Glomerular visceral epithelial cell (primary cell): ENCODE results near the gene DPYD.

Source experiments
- DNase-seq: peaks from one replicate; pipeline ENCODE4 v3.0.0-alpha.2; 2016; ENCODE audit errors: extremely low spot score

The DPYD gene

DNA sequence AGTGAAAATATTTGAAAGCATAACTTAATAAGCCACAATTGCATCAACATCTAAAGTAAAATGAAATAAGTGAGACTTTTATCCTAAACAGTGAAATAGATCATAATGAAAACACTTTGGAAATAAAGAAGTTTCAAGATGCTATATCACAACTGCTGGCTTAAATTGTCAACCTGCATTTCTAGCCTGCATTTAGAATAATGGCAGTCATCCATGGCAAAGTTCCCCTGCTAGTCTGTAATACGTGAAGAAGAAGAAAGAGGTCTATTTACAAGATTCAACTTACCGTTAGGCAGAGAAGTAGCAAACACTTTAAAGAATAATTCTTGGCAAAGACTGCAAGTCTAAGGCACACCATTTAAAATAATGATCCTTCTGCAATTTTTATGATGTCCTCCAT lies 133.6 kb downstream of the DPYD start:
- no peak for DNase-seq

DNA sequence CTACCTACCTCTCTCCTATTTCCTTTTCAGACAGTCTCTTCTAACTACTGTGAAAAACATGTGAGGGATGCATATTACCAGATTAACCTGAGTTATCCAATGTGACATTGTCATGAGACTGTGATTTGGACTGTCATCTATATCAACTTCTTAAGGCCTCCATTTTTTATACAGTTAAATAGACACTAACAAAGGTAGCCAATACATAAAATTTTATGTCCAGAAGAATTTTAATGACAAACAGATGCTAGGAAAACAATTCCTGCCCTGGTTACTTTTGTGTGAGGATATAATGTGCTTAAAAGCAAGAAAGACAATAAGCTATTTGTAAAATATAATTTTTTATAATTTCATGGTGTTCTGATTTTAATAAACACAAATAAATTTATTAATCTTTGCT lies 136.2 kb downstream of the DPYD start:
- no peak for DNase-seq

DNA sequence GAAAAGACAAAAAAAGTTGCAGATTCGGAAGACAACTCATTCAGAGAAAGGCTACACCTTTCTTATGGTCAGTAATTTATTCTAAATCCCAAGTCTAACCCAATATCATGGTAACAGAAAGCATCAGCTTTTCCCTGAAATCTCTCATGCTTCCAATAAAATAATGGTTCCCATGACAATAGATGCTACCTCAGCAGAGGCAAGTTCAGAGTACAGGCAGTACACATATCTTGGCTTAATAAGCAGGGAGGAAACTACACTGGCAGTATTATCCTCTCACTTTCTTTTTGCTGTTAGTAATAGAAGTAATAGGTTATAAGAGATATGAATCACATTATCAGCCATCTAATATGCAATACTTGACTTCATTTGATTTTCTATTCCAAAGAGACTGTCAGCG lies 137.1 kb downstream of the DPYD start:
- DNase-seq, result no peak

DNA sequence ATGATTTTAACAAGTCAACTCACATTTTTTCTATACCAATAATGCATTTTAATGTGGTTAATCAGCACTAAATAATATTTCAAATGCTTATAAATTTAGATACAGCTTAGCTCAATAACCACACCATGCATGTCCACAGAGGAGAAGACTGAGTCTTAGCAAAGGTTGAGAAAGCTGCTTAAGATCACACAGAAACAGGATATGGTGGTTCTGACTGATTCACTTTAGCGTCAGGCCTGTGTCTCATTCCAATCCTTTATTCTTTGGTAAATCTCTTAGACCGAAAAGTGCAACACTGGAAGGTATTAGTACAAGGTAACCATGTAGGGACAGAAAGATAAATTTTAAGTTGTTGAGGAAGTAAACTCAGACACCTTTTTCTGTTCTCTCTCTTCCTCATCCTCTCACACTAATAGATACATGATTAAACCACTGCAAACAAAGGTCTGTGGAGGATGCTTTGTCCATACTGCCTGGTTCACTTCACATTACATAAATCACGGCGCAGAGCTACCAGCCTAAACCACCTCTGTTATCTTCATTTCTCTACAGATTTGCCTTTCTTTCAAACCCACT lies 139.0 kb downstream of the DPYD start:
- no peak for DNase-seq

DNA sequence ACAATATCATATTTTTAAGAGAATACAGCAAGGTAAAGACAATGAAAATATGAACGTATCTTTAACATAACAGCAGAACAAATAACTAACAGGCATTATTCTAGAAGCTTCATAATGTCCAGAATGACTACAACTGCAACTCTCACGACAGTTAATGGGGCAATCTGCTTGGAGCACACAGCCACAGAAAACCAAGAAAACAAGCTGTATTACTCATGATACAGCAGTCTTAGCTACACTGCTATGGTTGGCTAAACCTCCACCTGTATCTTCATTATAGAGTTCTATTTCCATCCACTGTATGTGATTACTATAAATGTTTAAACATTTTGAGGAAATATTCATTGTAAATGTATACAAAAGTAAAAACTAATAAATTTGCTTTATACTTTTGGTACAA lies 139.9 kb downstream of the DPYD start:
- no peak for DNase-seq

DNA sequence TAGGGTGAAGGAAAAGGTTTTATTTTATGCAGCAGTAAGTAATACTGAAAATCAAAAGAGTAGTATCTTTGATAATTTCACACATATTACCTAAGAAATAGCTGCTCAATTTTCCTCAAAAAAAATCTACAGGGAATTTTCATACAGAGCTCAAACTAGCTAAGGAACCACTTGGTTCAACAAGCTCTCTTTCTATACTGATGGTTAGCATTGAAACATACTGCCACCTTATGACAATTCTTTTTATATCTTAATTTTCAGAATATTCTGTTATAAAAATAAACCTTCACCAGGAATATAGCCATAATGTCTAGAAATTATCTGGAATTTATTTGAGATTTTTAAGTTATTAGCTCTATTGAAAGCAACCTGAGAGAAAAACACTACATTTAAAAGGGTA lies 142.1 kb downstream of the DPYD start:
- no peak for DNase-seq

DNA sequence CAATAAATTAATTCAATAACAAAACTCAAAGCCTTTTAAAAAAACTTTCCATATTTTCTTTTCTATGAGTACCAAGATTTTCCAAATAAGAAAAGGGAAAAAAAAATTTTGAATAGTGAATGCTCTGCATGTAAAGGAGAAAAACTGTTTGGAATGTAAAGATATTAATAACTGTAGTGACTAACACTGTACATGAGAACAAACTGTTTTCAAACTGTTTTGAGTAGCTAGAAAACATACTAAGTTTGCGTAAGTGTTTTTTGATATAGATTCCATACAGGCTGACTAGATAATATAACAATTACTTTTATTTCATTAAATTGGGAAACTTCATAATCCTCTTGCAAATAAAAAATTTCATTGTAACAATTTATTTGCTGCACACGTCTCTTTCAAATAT lies 150.5 kb downstream of the DPYD start:
- DNase-seq, result no peak

DNA sequence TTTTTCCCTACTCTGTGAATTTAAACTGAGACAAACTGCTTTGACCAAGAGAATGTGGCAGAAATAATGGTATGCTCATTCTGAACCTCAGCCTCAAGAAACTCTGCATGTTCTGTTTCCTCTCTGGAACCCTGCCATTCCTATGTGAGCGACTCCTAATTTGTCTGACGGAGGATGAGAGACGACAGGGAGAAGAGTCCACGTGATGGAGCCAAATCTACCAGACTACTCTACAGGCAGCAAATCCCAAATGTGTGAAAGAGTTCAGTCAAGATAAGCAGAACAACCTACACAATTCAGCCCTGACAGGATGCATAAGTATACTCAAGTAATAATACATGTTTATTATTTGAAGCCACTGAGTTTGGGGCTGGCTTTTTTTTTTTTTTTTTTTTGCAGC lies 153.5 kb downstream of the DPYD start:
- DNase-seq, result no peak

DNA sequence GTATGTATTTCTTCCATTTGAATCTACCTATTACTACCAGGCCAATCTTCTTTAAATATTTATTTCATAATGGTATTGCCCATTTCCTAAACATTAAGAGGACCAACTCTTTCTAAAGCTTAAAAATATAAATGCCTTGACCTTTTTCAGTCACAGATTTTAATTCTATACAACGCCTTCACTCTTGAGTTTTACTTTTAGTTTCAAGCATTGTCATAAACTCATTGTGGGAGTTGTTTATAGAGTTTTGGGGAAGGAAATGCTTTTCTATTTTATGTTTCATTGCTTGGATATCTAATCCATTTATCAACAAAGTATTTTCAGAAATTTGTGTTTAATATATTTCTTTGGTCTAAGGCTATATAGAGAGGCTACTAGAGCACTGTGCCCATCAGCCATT lies 155.8 kb downstream of the DPYD start:
- no peak for DNase-seq

DNA sequence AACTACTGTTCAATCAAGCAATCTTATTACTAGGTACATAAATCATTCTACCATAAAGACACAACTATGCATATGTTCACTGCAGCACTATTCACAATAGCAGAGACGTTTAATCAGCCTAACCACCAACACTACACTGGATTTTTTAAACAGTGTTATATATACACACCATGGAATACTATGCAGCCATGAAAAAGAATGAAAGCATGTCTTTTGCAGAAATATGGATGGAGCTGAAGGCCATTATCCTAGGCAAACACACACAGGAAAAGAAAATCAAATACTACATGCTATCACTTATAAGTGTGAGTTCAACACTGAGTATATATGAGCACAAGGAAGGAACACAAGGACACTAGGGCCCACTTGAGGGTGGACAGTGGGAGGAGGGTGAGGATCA lies 159.2 kb downstream of the DPYD start:
- DNase-seq, result no peak

DNA sequence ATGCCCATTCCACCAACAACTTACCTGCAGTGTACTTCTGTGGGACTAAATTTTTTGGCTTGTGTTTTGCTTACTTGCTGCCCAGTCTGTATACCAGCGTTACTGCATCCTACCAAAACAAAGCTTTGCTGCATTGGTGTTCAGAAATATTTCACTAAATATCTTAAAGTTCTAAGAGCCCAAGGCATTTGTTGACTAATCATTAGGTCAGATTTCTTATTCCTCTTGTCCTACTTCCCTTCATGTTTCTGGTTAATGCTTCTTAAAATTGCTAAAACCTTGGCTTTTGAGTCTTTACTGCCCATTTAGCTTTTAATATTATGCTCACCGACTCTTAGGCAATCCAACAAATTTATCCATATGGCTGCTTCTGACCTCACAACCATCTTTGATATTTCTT lies 161.8 kb downstream of the DPYD start:
- DNase-seq, result no peak

DNA sequence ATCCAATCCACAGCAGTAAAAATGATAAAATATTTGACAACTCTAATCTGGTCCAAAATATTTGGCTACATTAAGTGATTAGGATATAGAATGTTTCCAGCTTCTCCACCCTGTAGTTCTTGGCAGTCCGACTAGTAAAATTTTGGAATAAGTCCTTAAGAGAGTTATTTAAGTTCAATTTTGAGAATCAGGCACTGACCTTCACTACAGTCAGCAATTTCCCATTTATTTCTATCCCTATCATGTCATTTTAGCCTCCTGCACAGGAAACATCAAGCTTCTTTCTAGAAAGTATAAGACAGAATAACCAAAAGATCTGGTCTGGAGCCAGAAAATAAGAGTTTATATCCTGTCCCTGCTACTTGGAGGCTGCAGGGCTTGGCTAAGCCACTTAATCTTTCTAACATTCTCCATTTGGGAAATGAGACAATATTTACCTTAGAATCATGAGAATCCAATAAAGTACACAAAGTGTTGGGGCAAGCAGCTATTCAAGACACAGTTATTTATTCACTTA lies 162.2 kb downstream of the DPYD start:
- no peak for DNase-seq

DNA sequence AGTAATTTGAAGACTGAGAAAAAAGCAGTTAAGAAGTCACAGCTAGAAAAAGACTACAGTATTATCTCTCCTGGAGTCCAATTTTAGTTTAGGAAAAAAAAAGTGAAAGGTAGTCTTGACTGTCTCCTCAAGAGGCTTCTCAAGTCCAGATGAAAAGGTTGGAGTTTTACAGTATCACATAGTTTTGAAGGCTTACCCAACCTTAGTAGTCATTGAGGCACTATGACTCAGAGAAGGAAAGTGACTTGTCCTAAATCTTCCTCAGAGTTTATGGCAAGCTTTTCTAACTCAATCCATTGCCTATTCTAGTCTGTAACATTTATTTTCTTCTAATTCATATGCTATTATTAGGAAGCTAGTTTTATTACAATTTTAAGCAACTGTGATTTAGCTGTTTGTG lies 174.9 kb downstream of the DPYD start:
- DNase-seq, result no peak

DNA sequence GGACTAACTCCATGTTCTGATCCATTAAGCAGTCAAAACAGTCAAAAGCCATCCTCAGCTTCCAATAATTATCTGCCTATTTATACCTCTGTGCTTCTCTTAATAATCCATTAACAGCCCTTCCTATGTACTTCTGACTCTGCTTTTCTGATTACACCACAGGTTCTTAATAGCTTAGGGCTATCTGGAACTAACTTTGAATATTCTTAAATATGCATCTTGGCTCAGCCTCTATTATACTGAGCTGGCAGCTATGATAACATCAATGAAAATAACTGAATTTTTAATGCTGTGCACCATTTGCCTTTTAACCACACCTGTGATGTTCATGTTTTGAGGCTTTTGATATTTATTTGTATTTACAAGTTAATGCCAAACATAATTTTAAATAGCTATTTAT lies 175.9 kb downstream of the DPYD start:
- DNase-seq, result no peak

DNA sequence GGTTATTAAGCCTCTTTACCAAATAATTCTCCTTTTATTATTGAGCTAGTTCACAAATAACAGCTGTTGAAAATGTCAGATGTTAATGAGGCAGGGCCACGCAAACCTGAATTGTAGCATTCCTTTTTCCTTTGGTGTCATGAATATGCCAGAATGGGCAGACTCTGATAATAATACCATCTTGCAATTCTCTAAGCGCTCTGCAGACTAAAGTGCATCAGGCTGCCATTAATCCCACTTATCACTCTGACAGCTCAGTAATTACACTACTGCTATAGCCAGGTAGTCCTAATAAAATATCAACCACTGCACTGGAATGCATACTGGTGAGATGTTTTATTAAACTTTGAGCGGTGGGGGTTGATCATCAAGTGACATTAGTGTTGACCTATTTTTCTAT lies 177.7 kb downstream of the DPYD start:
- DNase-seq, result no peak

DNA sequence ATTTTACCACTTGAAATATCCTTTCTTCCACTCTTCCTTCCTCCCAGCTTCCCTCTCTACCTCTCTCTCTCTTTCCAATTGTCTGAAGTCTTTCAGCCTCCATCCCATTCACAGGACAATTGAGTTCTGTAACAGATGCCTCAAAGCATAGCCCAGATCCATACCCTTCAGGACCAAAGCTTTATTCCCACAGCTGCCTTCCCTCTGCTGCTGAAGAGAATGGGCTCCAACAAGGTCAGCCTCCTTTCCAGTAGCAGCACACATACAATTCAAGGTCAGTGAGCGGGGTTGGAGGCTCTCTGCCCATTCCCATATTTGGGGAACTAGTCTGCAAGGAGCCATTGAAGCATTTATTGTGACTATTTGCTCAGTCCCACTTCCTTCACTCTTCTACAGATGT lies 179.9 kb downstream of the DPYD start:
- DNase-seq, result no peak

DNA sequence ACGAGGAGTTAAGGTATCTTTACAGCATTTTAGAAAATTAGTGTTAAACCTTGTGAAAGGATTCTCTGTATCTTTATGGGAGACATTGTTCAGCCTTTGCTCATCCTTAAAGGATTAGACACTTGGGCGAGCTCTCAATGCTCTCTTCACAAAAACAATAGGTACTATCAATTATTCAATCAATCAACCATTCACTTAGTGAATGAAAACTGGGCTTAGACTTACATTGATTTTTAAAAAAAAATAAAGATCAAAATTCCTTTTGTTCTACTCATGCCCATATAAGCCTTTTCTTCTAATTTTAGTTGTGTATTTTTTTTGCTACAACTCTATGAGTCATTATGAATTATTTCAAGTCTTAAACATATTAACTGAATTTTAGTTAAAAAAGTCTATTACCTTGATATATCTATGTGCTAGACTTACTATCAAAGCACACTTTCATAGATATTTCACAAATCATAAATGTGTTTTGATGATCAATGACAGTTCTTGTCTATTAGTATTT lies 181.2 kb downstream of the DPYD start:
- no peak for DNase-seq

DNA sequence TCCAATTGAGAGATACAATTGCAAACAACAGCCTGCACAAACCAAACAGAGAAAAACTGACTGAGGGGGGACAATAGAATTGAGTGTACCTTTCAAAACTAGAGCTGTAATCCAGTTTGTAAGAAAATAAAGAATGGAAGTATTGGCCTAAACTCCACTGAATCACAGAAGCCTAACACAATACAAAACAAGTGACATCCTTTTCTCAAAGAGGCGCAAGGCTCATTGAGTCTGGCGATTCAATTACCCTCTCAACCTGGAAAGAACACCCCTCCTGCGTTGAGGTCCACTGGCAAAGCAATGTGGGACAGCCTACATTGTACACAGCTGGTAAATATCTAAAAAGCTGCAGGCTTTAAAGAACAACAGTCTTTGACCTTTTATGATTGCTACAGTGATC lies 182.6 kb downstream of the DPYD start:
- DNase-seq, result no peak

DNA sequence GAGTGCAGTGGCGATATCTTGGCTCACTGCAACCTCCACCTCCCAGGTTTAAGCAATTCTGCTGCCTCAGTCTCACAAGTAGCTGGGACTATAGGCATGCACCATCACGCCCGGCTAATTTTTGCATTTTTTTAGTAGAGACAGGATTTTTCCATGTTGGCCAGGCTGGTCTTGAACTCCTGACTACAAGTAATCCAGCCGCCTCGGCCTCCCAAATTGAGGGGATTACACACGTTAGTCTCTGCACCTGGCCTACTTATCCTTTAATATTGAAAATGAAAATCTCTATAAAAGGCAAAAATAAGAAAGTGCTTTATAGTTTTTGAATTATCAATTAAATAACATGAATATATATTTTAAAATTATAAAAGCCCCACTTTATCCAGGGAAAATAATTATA lies 190.6 kb downstream of the DPYD start:
- no peak for DNase-seq

DNA sequence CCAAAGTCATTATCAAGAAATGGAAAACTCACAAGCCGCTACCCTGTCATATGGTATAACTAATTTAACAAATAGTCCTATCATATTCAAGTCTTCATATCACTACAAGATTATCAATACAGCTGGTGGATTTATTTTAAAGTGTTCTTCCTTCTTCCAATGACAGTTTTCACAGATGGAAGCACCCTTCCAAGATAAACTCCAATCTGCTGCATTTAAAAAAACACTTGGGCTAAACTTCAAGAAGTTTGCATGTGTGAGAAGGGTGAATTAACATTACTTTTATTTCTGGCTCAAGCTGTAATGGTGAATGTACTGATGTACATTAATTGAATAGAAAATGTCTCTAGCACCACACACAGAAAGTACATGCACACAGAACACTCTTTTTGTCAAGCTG lies 192.4 kb downstream of the DPYD start:
- no peak for DNase-seq

DNA sequence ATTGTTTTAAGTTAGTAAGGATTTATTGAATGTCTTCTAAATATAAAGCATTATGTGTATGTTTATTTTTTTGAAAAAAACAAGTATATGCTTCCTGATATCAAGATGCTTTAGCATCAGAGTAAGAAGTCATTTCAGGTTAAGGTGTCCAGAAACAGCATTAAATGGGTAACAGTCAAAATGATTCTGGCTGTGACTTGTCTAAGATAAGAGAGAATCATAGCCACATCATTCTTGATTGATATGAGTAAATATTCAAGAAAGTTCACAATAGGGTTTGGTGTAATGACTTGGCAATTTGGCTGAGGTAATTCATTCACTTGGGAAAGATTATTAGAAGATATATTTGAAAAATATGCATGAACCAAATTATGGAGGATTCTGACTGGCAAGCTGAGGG lies 193.8 kb downstream of the DPYD start:
- no peak for DNase-seq

DNA sequence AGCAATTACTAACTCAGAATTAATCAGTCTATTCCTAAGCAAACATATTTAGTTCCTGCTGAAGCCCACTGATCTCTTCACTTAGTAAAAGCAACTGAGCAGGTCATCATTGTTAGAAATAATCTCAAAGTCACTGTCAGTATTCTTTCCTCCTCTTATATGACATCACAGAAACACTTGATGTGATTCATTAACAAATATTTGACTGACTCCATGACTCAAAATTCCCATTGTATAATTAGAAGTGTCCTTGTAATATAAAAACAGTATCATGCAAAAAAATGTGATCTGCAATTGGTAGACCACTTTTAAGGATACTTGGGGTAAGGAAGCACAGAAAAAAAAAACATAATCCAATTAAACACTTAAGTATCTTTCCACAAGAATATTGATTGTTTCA lies 194.4 kb downstream of the DPYD start:
- DNase-seq, result no peak

DNA sequence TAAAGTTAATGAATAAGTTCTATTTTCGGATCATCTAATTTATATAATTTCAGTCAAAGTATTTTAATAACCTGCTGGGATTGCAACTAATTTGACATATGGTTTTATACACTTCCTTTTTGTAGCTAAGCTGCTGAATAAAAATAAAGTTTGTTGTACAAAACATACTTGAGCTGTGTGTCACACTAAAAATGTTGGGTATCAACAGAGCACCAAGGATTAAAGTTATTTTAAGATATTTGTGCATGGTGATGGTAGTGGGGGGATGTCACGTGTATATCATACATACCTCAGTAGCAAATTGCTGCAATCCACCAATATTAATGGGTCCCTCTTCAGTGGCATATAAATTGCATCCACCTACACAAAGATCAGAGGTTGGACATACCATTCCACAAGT lies 199.6 kb downstream of the DPYD start:
- no peak for DNase-seq

DNA sequence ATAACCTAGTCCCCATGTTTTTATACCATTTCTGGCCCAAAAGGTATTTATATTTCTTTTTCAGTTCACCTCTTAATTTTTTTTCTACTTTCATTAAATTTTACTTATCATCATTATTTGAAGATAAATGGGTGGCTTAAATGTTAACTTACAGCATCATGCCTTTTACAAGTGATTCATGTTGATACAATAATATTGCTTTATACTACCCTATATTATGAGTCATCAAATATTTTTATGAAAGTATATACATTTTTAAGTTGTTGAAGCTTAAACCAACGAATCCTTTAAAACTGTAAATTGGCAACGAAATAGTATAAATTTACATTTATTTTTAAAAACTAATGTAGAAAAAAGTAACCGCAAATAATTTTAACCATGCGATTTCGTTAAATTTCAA lies 207.9 kb downstream of the DPYD start:
- DNase-seq, result no peak
